ENCODE data around the gene AEBP1. TPM values are rescaled to one million over a fixed set of nuclear protein-coding genes. Genes with fewer than 3 reads are reported as not detected.
A peak's percentile ranks its signal among the peaks of the same experiment; 100 is the strongest.

AEBP1 gene
- total and polyA plus RNA-seq, 2 experiments from 2014 or later, result 94.1 to 96.0 TPM

- peaks cover 3% of the 10 kb centered on the region for H3K4me1 ChIP-seq (ENCODE audit: low read depth)
- no peak for TF ChIP-seq CTCF (IDR thresholded peaks at IDR 0.05; ENCODE audit: low read depth, low read length)
- H3K27me3 ChIP-seq, result no peaks in the 10 kb centered on the region
- no peak for DNase-seq (ENCODE audit: low read depth in 1 of 2, low spot score in 1 of 2)
- no peak overlapping the region for H3K4me3 ChIP-seq
- H3K36me3 ChIP-seq, result peaks cover 7% of the 10 kb centered on the region
- no peak overlapping the region for H3K27ac ChIP-seq
- H3K9me3 ChIP-seq (ENCODE audit: low read depth), result no peaks in the 10 kb centered on the region
Observed at GRCh38 chr7:44084701-44085100, 19.4 kb upstream of the AEBP1 start.

DNA sequence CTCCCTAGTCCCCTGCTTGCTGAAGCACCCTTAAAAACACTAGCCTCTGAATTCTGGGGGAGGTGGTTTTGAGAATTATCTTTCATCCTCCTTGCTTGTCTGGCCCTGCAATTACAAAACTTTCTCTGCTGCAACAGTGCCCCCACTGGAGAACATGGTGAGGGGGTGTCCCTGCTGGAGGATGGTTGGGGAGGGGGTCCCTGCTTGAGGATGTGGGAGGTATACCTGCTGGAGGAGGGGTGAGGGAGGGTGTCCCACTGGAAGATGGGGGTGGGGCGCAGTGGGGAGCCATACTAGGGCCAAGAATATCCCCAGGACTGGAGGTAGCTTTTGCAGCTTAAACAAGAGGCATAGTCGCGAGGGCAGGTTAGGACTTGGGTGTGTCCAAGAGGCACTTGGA, 18.6 kb upstream of the AEBP1 start:
- Histone ChIP-seq H3K27ac (no peak overlapping the region), H3K4me1 (ENCODE audit: low read depth) (peaks cover 3% of the 10 kb centered on the region), H3K27me3 (no peaks in the 10 kb centered on the region), H3K36me3 (peaks cover under 1% of the 10 kb centered on the region), H3K9me3 (ENCODE audit: low read depth) (no peaks in the 10 kb centered on the region), H3K4me3 (no peak overlapping the region)
- no peak for TF ChIP-seq CTCF (IDR thresholded peaks at IDR 0.05; ENCODE audit: low read depth, low read length)
- DNase-seq (ENCODE audit: low read depth in 1 of 2, low spot score in 1 of 2), result no peak

- no peak for DNase-seq (ENCODE audit: low read depth in 1 of 2, low spot score in 1 of 2)
- Histone ChIP-seq H3K4me1 (ENCODE audit: low read depth) (no peaks in the 10 kb centered on the region), H3K27ac (no peak overlapping the region), H3K9me3 (ENCODE audit: low read depth) (no peaks in the 10 kb centered on the region), H3K27me3 (no peaks in the 10 kb centered on the region), H3K36me3 (no peaks in the 10 kb centered on the region), H3K4me3 (no peak overlapping the region)
- TF ChIP-seq CTCF (IDR thresholded peaks at IDR 0.05; ENCODE audit: low read depth, low read length), result no peak
Observed at GRCh38 chr7:44086627-44087026, 17.5 kb upstream of the AEBP1 start.

DNA sequence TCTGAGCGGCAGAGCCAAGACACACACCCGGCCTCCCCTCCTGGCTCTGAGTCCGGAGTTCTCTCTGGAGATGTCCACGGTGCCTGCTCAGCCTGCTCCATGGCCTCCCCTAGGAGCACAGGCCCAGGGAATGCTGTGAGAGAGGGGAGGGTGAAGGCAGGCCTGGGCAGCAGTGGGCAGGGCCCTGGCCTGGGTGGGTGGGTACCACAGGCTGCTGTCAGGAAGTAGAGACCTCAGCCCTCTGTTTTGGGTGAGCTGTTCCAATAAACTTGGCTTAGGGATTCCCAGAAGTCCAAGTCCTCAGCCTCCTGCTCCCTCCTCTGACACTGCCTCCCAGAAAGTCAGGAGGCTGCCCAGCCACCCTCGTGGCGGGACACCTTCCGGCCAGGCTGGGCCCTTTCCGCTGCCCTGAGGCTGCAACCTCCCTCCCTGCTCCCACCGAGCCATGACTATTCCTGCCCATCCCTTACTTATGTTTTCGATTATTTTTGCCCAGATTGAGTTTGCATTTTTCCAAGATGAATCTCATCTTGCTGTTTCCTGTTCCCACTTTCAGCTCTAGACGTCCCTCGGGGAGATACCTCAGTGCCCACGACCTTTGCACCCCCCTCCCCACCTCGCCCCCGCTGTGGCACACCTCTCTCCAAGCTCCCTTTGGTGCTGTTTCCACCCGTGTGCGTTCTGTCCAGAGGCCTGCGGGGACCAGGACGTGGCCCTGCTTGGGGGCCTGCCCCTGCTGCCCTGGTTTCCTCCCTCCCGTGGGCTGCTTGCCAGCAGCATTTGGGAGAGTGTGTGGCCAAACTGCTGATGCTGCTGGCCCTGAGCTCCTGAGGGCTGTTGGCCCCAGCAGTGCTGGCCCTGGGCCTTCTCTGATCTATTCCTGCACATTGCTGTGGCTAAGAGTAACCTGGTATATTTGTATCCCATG, 16.0 kb upstream of the AEBP1 start:
- Histone ChIP-seq H3K27ac (no peak overlapping the region), H3K4me1 (ENCODE audit: low read depth) (no peaks in the 10 kb centered on the region), H3K4me3 (no peak overlapping the region), H3K27me3 (no peaks in the 10 kb centered on the region), H3K9me3 (ENCODE audit: low read depth) (no peaks in the 10 kb centered on the region), H3K36me3 (no peaks in the 10 kb centered on the region)
- no peak for TF ChIP-seq CTCF (IDR thresholded peaks at IDR 0.05; ENCODE audit: low read depth, low read length)
- DNase-seq (ENCODE audit: low read depth in 1 of 2, low spot score in 1 of 2), result peak in 1 of 2 donors; percentile 87

DNA sequence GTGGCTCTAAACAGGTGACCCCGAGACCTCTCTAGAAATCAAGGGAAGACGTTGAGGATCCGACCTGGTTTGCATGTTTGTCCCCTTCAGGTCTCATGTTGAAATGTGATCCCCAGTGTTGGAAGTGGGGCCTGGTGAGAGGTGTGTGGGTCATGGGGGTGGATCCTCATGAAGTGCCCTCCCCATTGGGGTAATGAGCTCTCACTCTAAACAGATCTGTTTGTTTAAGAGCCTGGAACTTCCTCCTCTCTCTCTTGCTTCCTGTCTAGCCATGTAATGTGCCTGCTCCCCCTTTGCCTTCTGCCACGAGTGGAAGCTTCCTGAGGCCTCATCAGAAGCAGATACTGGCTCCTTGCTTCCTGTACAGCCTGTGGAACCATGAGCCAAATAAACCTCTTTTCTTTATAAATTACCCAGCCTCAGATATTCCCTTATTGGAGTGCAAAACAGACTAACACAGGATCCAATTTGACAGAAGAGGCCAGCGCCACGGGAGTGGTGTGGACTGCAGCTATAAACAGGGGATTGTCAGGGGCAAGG, 11.0 kb upstream of the AEBP1 start:
- no peaks in the 10 kb centered on the region for H3K27me3 ChIP-seq
- no peak overlapping the region for H3K27ac ChIP-seq
- no peak for TF ChIP-seq CTCF (IDR thresholded peaks at IDR 0.05; ENCODE audit: low read depth, low read length)
- peaks cover 2% of the 10 kb centered on the region for H3K4me1 ChIP-seq (ENCODE audit: low read depth)
- H3K4me3 ChIP-seq, result no peak overlapping the region
- DNase-seq (ENCODE audit: low read depth in 1 of 2, low spot score in 1 of 2), result no peak
- no peaks in the 10 kb centered on the region for H3K9me3 ChIP-seq (ENCODE audit: low read depth)
- no peaks in the 10 kb centered on the region for H3K36me3 ChIP-seq
